ENCODE measurements around the gene SHROOM1. TPM values are rescaled to one million over a fixed set of nuclear protein-coding genes. Genes with fewer than 3 reads are reported as not detected.
A peak's percentile ranks its signal among the peaks of the same experiment; 100 is the strongest.

SHROOM1 gene
- total RNA-seq, 1 donor from 2014 or later = 24.2 TPM

GRCh38 chr5:132800545-132800944 is 29.9 kb downstream of the SHROOM1 start:
- H3K9me3 ChIP-seq = no peaks in the 10 kb centered on the region
- ATAC-seq (no peak), DNase-seq (no peak)
- intact Hi-C loops (cut with DNase I) = no loop called here
- peaks cover 10% of the 10 kb centered on the region for H3K27me3 ChIP-seq
- no peak overlapping the region for H3K4me3 ChIP-seq
- H3K4me1 ChIP-seq = no peaks in the 10 kb centered on the region
- no peak overlapping the region for H3K27ac ChIP-seq
- H3K36me3 ChIP-seq = no peaks in the 10 kb centered on the region
- TF ChIP-seq CTCF (IDR thresholded peaks at IDR 0.05) = no peak

- intact Hi-C loops (cut with DNase I) = no loop called here
- Histone ChIP-seq H3K9me3 (no peaks in the 10 kb centered on the region), H3K4me3 (no peak overlapping the region), H3K27ac (no peak overlapping the region), H3K27me3 (peaks cover 10% of the 10 kb centered on the region), H3K36me3 (no peaks in the 10 kb centered on the region), H3K4me1 (no peaks in the 10 kb centered on the region)
- DNase-seq (no peak), ATAC-seq (no peak)
- no peak for TF ChIP-seq CTCF (IDR thresholded peaks at IDR 0.05)
Observed at GRCh38 chr5:132799392-132799791, 31.1 kb downstream of the SHROOM1 start.

DNA sequence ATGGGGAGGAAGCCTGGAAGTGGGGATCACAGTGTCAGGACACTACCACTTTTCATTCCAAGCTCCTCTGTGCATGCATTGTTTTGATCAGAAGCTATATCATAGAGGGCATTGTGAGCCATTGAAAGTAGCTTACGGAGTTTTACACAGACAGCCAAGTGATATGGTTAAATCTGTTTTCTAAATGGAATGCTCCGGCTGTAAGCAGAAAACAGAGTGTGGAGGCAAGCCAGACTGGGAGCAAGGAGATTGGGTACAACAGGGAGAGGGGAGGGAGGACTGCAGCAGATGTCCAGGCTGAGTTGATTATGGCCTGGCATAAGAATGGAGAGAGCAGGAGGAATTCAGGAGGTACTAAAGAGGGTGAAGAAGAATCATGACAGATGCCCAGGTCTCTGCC is 32.8 kb downstream of the SHROOM1 start:
- no peak overlapping the region for H3K27ac ChIP-seq

DNA sequence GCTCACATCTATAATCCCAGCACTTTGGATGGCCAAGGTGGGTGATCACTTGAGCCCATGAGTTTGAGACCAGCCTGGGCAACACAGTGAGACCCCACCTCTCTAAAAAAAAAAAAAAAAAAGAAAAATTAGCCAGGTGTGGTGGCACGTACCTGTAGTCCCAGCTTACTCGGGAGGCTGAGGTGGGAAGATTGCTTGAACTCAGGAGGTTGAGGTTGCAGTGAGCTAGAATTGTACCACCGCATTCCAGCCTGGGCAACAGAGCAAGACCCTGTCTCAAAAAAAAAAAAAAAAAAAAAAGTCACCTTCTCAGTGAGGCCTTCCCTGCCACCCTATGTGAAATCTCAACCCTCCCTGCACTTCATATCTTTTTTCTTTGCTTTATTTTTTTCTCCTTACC is 39.4 kb downstream of the SHROOM1 start:
- Histone ChIP-seq H3K27ac (no peak overlapping the region), H3K36me3 (no peaks in the 10 kb centered on the region), H3K4me3 (no peak overlapping the region), H3K27me3 (no peaks in the 10 kb centered on the region), H3K9me3 (no peaks in the 10 kb centered on the region), H3K4me1 (no peaks in the 10 kb centered on the region)
- intact Hi-C loops (cut with DNase I) = no loop called here
- no peak for TF ChIP-seq CTCF (IDR thresholded peaks at IDR 0.05)
- DNase-seq (no peak), ATAC-seq (no peak)

More for the DNA sequence above, 32.8 kb downstream of the SHROOM1 start:
- intact Hi-C loops (cut with DNase I) = no loop called here
- no peak for ATAC-seq
- no peak for TF ChIP-seq CTCF (IDR thresholded peaks at IDR 0.05)
- peaks cover 7% of the 10 kb centered on the region for H3K27me3 ChIP-seq
- no peaks in the 10 kb centered on the region for H3K4me1 ChIP-seq
- no peaks in the 10 kb centered on the region for H3K36me3 ChIP-seq
- no peaks in the 10 kb centered on the region for H3K9me3 ChIP-seq
- H3K4me3 ChIP-seq = no peak overlapping the region
- no peak for DNase-seq

DNA sequence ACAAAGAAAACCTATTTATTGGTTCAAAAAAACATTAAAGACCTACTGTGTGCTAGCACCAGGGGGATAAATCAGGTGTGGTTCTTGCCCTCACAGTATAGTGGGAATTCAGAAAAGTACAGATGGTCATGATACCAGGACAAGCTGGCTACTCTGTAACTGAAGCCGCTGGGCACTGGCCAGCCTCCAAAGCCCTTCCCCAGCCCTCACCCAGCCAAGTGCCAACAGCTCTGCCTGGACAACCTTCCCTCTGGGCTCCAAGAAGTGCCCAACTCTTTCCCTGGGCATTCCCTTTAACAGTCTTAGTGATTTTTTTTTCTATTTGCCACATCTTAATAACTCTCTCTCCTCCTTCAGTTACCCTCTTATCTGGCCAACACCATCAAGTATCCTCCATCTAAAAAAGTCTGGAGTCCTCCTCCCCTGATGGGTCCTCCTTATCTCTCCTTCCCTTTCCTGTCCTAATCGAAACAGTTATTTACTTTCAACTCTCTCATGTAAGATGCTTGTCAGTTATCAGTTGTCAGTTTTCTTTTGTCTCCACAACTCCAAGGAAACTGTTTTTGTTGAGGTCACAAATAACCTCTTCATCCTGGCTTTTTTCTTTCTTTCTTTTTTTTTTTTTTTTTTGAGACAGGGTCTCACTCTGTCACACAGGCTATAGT is 40.1 kb downstream of the SHROOM1 start:
- no peaks in the 10 kb centered on the region for H3K36me3 ChIP-seq
- H3K4me3 ChIP-seq = no peak overlapping the region
- H3K27me3 ChIP-seq = no peaks in the 10 kb centered on the region
- no peaks in the 10 kb centered on the region for H3K4me1 ChIP-seq
- no peak overlapping the region for H3K27ac ChIP-seq
- TF ChIP-seq CTCF (IDR thresholded peaks at IDR 0.05) = no peak
- intact Hi-C loops (cut with DNase I) = no loop called here
- H3K9me3 ChIP-seq = no peaks in the 10 kb centered on the region
- no peak for DNase-seq
- peak; percentile 10 for ATAC-seq

All from upper lobe of right lung (tissue), 1 donor.